SK-N-SH (cell line): ENCODE measurements around the gene INTS6L. TPM values are rescaled to one million over a fixed set of nuclear protein-coding genes. Genes with fewer than 3 reads are reported as not detected.

Source experiments
- CTCF ChIA-PET: fragments of 300-600, 350-600 bp; formaldehyde crosslinking; extraction: SDS; loops from one replicate; lab custom pipeline; 2021; lab: Yijun Ruan, JAX
- POLR2A ChIA-PET: fragments of 350-600 bp; sonication (Branson Sonifier 250); formaldehyde crosslinking; extraction: SDS; loops from one replicate; lab custom pipeline; 2020; ENCODE audit warnings: antibody characterized with exemption, inconsistent platforms; lab: Yijun Ruan, JAX
- DNase-seq: peaks from one replicate; pipeline ENCODE4 v3.0.0; 2012
- H2AFZ ChIP-seq: fragments of 200-600 bp; sonication (generic); 2 replicates; pipeline ENCODE4 v1.8.1; 2016; ENCODE audit warnings: antibody characterized with exemption, mild to moderate bottlenecking, low read depth
- H3F3A ChIP-seq: fragments of 200-600 bp; sonication (generic); replicated peaks from 2 replicates; pipeline ENCODE3; 2016; ENCODE audit warnings: antibody characterized with exemption, mild to moderate bottlenecking; ENCODE audit not compliant: insufficient read depth
- H3K27ac ChIP-seq, 2 experiments: fragments of 200-500 bp in 1 of 2; fragments of 200-600 bp in 1 of 2; sonication (Bioruptor generic) in 1 of 2; sonication (generic), shearing (Covaris generic) in 1 of 2; 2 replicates each; pipeline versions ENCODE4 v1.5.1 to v1.6.1; 2014 to 2016; ENCODE audit warnings: low read depth in 2 of 2, inconsistent platforms in 1 of 2, low read length in 1 of 2, mild to moderate bottlenecking in 1 of 2, mixed read lengths in 1 of 2
- H3K27me3 ChIP-seq: fragments of 200-600 bp; sonication (generic), shearing (Covaris generic); 2 replicates; pipeline ENCODE4 v1.6.1; 2016; ENCODE audit warnings: mixed run types; ENCODE audit not compliant: insufficient read depth
- H3K36me3 ChIP-seq, 2 experiments: fragments of 200-500 bp in 1 of 2; fragments of 200-600 bp in 1 of 2; sonication (Bioruptor generic) in 1 of 2; sonication (generic) in 1 of 2; replicated peaks in 1 of 2; 2 replicates each; pipeline versions ENCODE3 to v1.5.1; 2014 to 2016; ENCODE audit warnings: low read length in 1 of 2, mild to moderate bottlenecking in 1 of 2; ENCODE audit not compliant: insufficient read depth in 2 of 2, control insufficient read depth in 1 of 2
- H3K4me1 ChIP-seq, 2 experiments: fragments of 200-500 bp in 1 of 2; fragments of 200-600 bp in 1 of 2; sonication (Bioruptor generic) in 1 of 2; sonication (generic), shearing (Covaris generic) in 1 of 2; 2 replicates each; pipeline versions ENCODE4 v1.5.1 to v1.6.1; 2014 to 2016; ENCODE audit warnings: low read depth in 1 of 2, low read length in 1 of 2, mixed run types in 1 of 2; ENCODE audit not compliant: insufficient read depth in 2 of 2, control insufficient read depth in 1 of 2
- H3K4me2 ChIP-seq: fragments of 200-600 bp; sonication (generic), shearing (Covaris generic); 2 replicates; pipeline ENCODE4 v1.6.1; 2017; ENCODE audit warnings: mixed run types
- H3K4me3 ChIP-seq, 2 experiments: fragments of 200-500 bp in 1 of 2; fragments of 200-600 bp in 1 of 2; sonication (Bioruptor generic) in 1 of 2; sonication (generic), shearing (Covaris generic) in 1 of 2; 2 replicates each; pipeline versions ENCODE4 v1.5.1 to v1.8.1; 2014 to 2016; ENCODE audit warnings: low read depth in 2 of 2, inconsistent platforms in 1 of 2, low read length in 1 of 2, mild to moderate bottlenecking in 1 of 2, mixed read lengths in 1 of 2, moderate library complexity in 1 of 2
- H3K79me2 ChIP-seq: fragments of 200-600 bp; sonication (generic); 2 replicates; pipeline ENCODE4 v1.8.1; 2017; ENCODE audit warnings: mild to moderate bottlenecking; ENCODE audit not compliant: insufficient read depth
- H3K9ac ChIP-seq: fragments of 200-600 bp; sonication (generic); 2 replicates; pipeline ENCODE4 v1.6.1; 2017; ENCODE audit warnings: mixed run types
- H3K9me2 ChIP-seq: fragments of 200-600 bp; sonication (generic); 2 replicates; pipeline ENCODE4 v1.6.1; 2017; ENCODE audit warnings: mixed run types
- H3K9me3 ChIP-seq: fragments of 200-600 bp; sonication (generic); 2 replicates; pipeline ENCODE4 v1.6.1; 2017; ENCODE audit warnings: mixed run types, mild to moderate bottlenecking, moderate library complexity
- H4K20me1 ChIP-seq: fragments of 200-600 bp; sonication (generic); 2 replicates; pipeline ENCODE4 v1.6.1; 2017; ENCODE audit warnings: mild to moderate bottlenecking, mixed run types; ENCODE audit not compliant: insufficient read depth
- ELF1 ChIP-seq: IDR thresholded peaks from 2 replicates; pipeline ENCODE4 v1.4.0; 2012
- GATA2 ChIP-seq: sonication (generic); formaldehyde crosslinking; IDR thresholded peaks from 2 replicates; pipeline ENCODE4 v1.5.0; 2020; ENCODE audit warnings: mild to moderate bottlenecking, missing genetic modification reagents
- NFIC ChIP-seq: IDR thresholded peaks from 2 replicates; pipeline ENCODE4 v1.4.0; 2012; ENCODE audit warnings: borderline replicate concordance
- POLR2AphosphoS5 ChIP-seq: IDR thresholded peaks from 2 replicates; pipeline ENCODE4 v1.6.1; 2012; ENCODE audit warnings: low read depth, low read length
- RAD21 ChIP-seq: IDR thresholded peaks from 2 replicates; pipeline ENCODE4 v1.6.1; 2012; ENCODE audit warnings: mild to moderate bottlenecking, low read length
- SIN3A ChIP-seq: IDR thresholded peaks from 2 replicates; pipeline ENCODE4 v1.6.1; 2012; ENCODE audit warnings: low read depth, mild to moderate bottlenecking, low read length, moderate library complexity, borderline replicate concordance
- SMC3 ChIP-seq: IDR thresholded peaks from 2 replicates; pipeline ENCODE4 v1.6.1; 2012; ENCODE audit warnings: low read depth, low read length, improper control_type of control experiment
- TCF12 ChIP-seq: IDR thresholded peaks from 2 replicates; pipeline ENCODE4 v1.4.0; 2012
- YY1 ChIP-seq: IDR thresholded peaks from 2 replicates; pipeline ENCODE4 v1.4.0; 2012; ENCODE audit warnings: low read depth, mild to moderate bottlenecking
- WGBS: methylation state at CpG from one replicate; pipeline ENCODE4 v1.1.6; 2017; ENCODE audit warnings: low lambda C conversion rate; 5-methylcytosine and 5-hydroxymethylcytosine counted together
- polyA plus RNA-seq, 3 experiments: library from polyadenylated mRNA; depleted of rRNA; stranded (reverse); fragments of >200 nt; gene quantifications; 2 replicates each; pipeline ENCODE4 v1.2.3, GENCODE V29; 2012
- TF ChIP-seq, protein P1 (sequence below): IDR thresholded peaks from 2 replicates; pipeline ENCODE4; 2012
- TF ChIP-seq, protein P2 (sequence below): IDR thresholded peaks from 2 replicates; pipeline ENCODE4 v1.4.0; 2012; ENCODE audit warnings: low read depth, borderline replicate concordance
- TF ChIP-seq, protein P3 (sequence below): IDR thresholded peaks from 2 replicates; pipeline ENCODE4 v1.6.1; 2012; ENCODE audit warnings: mild to moderate bottlenecking, low read depth, low read length, moderate library complexity
- TF ChIP-seq, protein P4 (sequence below): IDR thresholded peaks from 2 replicates; pipeline ENCODE4 v1.4.0; 2012; ENCODE audit warnings: low read depth

The INTS6L gene
- polyA plus RNA-seq, 1 of the 3 experiments (the other 2 are of a cell fraction), result 2.0 TPM

DNA sequence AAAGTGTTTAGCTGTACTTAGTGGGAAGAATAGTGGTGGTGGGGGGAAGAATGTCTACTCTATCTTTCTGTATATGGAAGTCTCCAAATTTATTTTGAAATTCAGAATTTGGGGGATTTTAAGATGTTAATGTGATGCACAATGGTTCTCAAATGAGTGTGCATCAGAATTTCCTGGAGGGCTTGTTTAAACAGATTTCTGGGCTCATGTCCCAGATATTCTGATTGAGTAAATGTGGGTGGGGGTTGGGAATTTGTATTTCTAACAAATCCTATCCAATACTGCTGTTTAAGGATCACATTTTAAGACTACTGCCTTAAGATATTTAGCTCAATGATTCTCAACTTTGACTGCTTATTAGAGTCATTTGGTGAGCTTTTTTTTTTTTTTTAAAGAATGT, 15.1 kb upstream of the INTS6L start:
- Histone ChIP-seq H3K27me3 (no peaks in the 10 kb centered on the region), H3K79me2 (no peaks in the 10 kb centered on the region), H3K27ac (no peak overlapping the region), H2AFZ (no peak overlapping the region), H3K4me2 (no peak overlapping the region), H3K36me3 (no peaks in the 10 kb centered on the region), H3F3A (no peaks in the 10 kb centered on the region), H3K4me1 (no peaks in the 10 kb centered on the region; a peak in 1 of 4 replicates), H3K9me2 (no peaks in the 10 kb centered on the region)
- no peak for DNase-seq
- CTCF ChIA-PET, result interaction anchor here (0.6 to 0.9 kb wide), 3 partner anchors 21 to 91 kb away, joined by 3 to 5 read pairs (median 5); no protein-coding TSS in a partner anchor
- no peak for TF ChIP-seq NFIC
- TF ChIP-seq POLR2AphosphoS5, result no peak
- TF ChIP-seq, protein P1, sequence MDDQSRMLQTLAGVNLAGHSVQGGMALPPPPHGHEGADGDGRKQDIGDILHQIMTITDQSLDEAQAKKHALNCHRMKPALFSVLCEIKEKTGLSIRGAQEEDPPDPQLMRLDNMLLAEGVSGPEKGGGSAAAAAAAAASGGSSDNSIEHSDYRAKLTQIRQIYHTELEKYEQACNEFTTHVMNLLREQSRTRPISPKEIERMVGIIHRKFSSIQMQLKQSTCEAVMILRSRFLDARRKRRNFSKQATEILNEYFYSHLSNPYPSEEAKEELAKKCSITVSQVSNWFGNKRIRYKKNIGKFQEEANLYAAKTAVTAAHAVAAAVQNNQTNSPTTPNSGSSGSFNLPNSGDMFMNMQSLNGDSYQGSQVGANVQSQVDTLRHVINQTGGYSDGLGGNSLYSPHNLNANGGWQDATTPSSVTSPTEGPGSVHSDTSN, result no peak
- no peak for TF ChIP-seq ELF1
- TF ChIP-seq, protein P2, sequence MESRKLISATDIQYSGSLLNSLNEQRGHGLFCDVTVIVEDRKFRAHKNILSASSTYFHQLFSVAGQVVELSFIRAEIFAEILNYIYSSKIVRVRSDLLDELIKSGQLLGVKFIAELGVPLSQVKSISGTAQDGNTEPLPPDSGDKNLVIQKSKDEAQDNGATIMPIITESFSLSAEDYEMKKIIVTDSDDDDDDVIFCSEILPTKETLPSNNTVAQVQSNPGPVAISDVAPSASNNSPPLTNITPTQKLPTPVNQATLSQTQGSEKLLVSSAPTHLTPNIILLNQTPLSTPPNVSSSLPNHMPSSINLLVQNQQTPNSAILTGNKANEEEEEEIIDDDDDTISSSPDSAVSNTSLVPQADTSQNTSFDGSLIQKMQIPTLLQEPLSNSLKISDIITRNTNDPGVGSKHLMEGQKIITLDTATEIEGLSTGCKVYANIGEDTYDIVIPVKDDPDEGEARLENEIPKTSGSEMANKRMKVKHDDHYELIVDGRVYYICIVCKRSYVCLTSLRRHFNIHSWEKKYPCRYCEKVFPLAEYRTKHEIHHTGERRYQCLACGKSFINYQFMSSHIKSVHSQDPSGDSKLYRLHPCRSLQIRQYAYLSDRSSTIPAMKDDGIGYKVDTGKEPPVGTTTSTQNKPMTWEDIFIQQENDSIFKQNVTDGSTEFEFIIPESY, result no peak
- no peak for TF ChIP-seq RAD21
- TF ChIP-seq, all 33 proteins: peak for 0
- H4K20me1 ChIP-seq, result no peaks in the 10 kb centered on the region
- no peak overlapping the region for H3K9ac ChIP-seq
- POLR2A ChIA-PET, result no interaction called here
- H3K9me3 ChIP-seq, result no peaks in the 10 kb centered on the region
- H3K4me3 ChIP-seq, result no peak overlapping the region

DNA sequence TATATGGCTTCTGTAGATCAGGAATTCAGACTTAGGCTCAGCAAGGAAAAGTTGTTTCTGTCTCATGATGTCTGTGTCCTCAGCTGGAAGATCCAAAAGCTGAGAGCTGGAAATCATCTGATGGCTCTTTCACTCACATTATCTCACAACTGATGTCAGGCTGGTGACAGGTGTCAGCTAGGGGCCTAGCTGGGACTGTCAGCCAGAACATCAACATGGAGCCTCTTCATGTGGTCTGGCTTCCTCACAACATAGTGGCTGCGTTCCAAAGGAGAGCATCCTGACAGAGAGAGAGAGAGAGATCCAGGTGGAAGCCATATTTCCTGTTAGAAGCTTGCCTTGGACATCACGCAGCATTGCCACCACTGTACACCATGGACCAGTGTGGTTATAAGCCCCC, 10.6 kb upstream of the INTS6L start:
- no peaks in the 10 kb centered on the region for H4K20me1 ChIP-seq

DNA sequence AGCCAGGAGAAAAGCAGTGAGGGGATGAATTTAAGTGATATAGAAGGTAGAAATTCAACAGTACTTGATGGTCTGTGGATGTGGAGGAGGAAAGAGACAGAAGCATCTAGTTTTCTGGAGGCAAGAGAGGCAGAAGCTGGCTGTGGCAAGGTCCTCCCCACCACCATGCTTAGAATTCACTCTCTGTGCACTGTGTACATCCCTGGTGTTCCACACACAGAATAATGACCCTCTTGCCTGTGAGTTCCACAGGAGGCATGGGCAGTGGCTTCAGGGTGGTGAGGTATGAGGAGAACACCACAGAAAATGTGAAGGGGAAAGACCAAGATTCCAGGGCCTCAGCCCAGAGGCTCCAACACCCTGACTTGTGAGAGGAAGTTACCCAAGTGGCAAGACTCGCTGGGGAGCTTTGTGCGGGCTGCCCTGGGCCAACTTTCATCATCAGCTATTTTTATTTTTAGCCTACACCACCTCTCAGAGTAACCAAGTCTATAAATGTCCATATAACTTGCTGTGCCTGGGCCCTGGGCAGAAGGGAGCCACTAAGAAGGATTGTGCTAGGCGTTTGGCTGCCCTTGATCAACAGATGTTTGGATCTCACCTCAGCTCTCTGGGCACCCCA, 7.8 kb upstream of the INTS6L start:
- no peaks in the 10 kb centered on the region for H3K27me3 ChIP-seq
- H2AFZ ChIP-seq, result no peak overlapping the region
- 18% methylated on average over 3 of the region's 3 CpGs for WGBS
- H3K4me1 ChIP-seq, result no peaks in the 10 kb centered on the region; a peak in 1 of 4 replicates
- no peaks in the 10 kb centered on the region for H3K9me3 ChIP-seq
- H3K36me3 ChIP-seq, result no peaks in the 10 kb centered on the region
- H3K79me2 ChIP-seq, result no peaks in the 10 kb centered on the region
- H4K20me1 ChIP-seq, result no peaks in the 10 kb centered on the region
- no peak overlapping the region for H3K27ac ChIP-seq
- no peak overlapping the region for H3K4me2 ChIP-seq
- no peaks in the 10 kb centered on the region for H3K9me2 ChIP-seq
- no peak overlapping the region for H3K9ac ChIP-seq
- no peak overlapping the region for H3K4me3 ChIP-seq
- no peaks in the 10 kb centered on the region for H3F3A ChIP-seq
- CTCF ChIA-PET, result no interaction called here
- POLR2A ChIA-PET, result no interaction called here
- no peak for DNase-seq
- TF ChIP-seq, protein P3, sequence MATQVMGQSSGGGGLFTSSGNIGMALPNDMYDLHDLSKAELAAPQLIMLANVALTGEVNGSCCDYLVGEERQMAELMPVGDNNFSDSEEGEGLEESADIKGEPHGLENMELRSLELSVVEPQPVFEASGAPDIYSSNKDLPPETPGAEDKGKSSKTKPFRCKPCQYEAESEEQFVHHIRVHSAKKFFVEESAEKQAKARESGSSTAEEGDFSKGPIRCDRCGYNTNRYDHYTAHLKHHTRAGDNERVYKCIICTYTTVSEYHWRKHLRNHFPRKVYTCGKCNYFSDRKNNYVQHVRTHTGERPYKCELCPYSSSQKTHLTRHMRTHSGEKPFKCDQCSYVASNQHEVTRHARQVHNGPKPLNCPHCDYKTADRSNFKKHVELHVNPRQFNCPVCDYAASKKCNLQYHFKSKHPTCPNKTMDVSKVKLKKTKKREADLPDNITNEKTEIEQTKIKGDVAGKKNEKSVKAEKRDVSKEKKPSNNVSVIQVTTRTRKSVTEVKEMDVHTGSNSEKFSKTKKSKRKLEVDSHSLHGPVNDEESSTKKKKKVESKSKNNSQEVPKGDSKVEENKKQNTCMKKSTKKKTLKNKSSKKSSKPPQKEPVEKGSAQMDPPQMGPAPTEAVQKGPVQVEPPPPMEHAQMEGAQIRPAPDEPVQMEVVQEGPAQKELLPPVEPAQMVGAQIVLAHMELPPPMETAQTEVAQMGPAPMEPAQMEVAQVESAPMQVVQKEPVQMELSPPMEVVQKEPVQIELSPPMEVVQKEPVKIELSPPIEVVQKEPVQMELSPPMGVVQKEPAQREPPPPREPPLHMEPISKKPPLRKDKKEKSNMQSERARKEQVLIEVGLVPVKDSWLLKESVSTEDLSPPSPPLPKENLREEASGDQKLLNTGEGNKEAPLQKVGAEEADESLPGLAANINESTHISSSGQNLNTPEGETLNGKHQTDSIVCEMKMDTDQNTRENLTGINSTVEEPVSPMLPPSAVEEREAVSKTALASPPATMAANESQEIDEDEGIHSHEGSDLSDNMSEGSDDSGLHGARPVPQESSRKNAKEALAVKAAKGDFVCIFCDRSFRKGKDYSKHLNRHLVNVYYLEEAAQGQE, result no peak
- no peak for TF ChIP-seq TCF12
- TF ChIP-seq YY1, result no peak
- TF ChIP-seq SIN3A, result no peak
- no peak for TF ChIP-seq GATA2 (CRISPR knock-in tag)
- no peak for TF ChIP-seq SMC3

More for the DNA sequence above, 10.6 kb upstream of the INTS6L start:
- 27% methylated on average over 2 of the region's 2 CpGs for WGBS
- Histone ChIP-seq H3K36me3 (no peaks in the 10 kb centered on the region), H3K27ac (no peak overlapping the region), H3K9me3 (no peaks in the 10 kb centered on the region), H2AFZ (no peak overlapping the region), H3K9ac (no peak overlapping the region), H3K27me3 (no peaks in the 10 kb centered on the region), H3K4me2 (no peak overlapping the region), H3K79me2 (no peaks in the 10 kb centered on the region), H3K4me1 (no peaks in the 10 kb centered on the region; a peak in 1 of 4 replicates), H3K9me2 (no peaks in the 10 kb centered on the region), H3F3A (no peaks in the 10 kb centered on the region), H3K4me3 (no peak overlapping the region)
- POLR2A ChIA-PET, result no interaction called here
- TF ChIP-seq, protein P4, sequence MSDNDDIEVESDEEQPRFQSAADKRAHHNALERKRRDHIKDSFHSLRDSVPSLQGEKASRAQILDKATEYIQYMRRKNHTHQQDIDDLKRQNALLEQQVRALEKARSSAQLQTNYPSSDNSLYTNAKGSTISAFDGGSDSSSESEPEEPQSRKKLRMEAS, result no peak
- TF ChIP-seq ELF1, result no peak
- no peak for DNase-seq
- CTCF ChIA-PET, result interaction anchor here (1.0 kb wide), 1 partner anchor 87 kb away, joined by 3 read pairs; no protein-coding TSS in a partner anchor
